Stimulated activated CD8-positive, alpha-beta memory T cell treated with anti-CD3 and anti-CD28 coated beads, Interleukin-7, amount 100 ng/mL, for 4 hours (primary cell): ENCODE measurements around the gene GOLIM4.
"Not testable (repeated sequence)": the region's sequence is repeated elsewhere in the genome, so short reads cannot be mapped to it uniquely, and the experiment has no call there.

Source experiments
- DNase-seq, 2 donors: peaks; one replicate each; pipeline ENCODE4 v3.0.0-alpha.2; 2020; ENCODE audit warnings: low read depth in 2 of 2

GOLIM4 gene

DNA sequence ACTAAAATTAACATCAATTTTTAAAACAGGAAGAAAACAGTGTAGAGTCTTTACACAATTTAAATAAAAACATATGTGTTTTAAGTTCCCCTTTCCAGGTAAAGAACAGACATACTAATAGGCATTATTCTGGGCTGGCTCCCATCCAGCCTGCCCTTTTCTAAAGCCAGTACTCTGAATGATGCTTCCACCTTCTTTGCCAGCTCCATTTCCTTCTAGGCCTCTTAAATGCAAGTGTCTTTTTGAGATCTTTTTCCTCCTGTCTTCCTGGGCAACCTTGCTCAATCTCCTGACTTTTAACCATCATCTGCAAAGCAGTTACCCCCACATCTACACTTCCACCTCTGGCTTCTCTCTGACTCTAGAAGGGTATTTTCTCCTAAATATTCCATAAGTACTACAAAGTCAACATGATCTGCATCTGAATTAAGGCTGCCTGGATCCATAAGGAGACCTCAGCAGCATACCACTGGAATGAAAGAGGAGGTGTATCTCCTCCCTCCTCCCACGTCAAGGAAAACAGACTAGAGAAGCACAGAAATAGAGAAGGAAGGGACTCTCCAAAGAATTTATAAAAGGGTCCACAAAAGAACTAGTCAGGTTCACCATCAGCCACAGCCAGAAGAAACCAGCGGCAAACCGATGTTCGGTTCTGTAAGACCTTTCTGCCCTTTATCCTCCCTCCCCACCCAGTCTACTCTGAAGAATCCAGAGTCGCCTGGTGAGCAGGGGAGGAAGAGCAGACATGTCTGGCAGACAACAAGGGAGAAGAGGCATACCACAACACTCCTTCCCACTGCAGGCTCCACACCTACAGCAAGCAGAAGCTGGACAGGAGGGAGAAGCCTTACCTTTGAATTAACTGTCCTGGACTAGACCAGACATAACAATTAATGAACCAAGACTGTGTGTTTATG is 47.1 kb downstream of the GOLIM4 start:
- no peak for DNase-seq

- DNase-seq, result no peak
These were observed 47.8 kb downstream of the GOLIM4 start for GRCh38 chr3:168047936-168048335.

- no peak for DNase-seq
These were observed 48.4 kb downstream of the GOLIM4 start for GRCh38 chr3:168047190-168047795.

DNA sequence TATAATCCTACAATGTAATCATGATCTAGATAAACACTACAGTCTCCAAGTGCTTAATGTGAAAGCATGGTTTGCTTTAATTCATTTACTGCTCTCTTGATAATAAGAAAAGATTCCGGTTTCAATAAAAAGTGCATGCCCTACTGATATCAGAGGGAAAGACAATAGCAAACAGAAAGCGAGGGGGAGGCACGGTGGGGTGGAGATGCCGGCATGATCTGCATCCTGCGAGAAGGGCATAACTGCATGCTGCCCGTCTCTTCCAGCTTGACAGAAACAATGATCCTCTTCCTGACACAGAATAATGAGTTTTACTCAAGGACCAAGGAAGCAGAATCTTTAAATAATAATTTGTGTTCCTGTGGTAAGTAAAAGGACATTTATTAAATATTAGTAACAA is 51.7 kb downstream of the GOLIM4 start:
- no peak for DNase-seq

DNA sequence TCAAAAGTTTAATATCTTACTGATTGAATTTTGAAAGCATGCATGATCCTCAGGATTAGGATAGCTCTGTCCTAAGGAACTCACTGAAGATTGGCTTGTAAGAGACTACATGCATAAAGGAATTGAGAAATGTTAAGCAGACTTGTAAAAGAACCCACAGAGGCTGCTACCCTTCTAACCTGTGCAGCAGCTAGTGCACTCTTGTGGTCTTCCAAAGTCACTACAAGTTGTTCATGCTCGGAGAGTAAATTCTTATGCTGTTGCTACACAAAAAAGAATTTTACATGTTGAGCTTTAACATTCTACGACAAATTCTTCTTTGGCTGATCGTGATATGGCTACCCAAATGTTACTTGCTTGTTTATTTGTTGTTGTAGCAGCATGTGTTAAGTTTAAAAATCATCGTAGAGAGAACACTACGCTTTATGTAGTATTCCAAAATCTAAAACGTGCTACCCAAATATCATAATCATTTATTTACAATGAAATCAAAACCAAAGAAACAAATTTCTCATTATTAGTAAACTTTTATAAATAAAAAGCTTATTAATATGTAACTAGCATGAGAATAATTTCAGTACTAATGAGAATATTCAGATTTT is 55.0 kb downstream of the GOLIM4 start:
- no peak for DNase-seq

DNA sequence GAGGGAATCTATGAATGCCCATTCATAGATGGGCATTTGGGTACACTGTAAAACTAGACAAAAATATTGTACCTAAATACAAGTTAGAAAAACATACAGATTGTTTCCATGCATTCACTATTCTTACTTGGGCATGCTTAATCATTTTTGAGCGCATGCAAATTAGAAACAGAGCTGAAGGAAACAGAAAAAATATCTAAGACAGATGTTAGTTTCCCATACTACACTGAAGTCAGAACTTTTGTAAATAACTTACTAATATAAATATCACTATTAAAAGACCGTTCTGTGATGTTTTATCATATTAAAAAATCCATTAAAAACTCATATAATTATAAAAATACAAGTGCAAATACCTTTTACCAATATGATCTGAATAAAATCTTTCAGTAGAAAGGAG is 58.7 kb downstream of the GOLIM4 start:
- no peak for DNase-seq

DNA sequence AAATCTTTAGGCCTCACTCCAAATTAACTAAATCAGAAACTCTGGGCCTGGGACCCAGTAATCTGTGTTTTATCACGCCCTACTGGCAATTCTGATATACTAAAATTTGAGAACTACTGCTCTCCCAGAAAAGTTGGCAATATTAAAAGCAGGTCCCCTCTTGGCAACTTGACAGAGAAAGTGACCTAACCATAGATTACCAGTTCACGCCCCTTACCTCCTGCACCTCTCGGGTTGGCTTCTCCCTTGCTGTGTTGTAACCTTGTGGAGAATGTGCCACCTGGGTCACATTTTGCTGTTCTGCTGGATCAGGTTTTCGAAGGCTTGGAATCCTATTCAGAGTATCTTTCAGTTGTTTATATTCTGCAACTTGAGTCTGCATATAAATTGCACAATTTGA is 59.1 kb downstream of the GOLIM4 start:
- DNase-seq, result no peak

DNA sequence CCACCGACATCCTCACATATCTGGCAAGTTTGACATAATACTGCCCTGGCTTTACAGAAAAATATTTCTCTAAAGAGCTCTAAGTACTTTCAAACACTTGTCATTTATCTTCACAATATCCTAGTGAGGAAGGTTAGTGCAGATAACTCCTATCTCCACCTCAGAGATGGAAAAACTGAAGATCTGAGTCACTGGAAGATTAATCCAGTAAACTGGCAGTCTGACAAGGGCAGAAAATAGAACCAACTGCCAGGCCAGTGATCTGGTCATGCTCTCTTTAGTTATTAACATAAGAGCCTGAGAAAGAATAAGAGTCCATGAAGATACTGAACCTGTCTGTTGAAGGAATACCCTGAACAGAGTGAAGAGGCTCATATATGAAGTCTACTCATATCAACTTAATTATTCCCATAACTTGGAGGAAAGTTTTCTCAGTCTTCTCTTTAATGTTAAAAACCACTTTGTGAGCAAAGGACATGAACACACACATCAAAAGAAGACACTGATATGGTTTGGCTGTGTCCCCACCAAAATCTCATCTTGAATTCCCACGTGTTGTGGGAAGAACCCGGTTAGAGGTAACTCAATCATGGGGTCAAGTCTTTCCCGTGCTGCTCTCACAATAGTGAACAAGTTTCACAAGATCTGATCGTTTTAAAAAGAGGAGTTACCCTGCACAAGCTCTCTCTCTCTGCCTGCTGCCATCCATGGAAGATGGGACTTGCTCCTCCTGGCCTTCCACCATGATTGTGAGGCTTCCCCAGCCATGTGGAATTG is 61.4 kb downstream of the GOLIM4 start:
- no peak for DNase-seq

DNA sequence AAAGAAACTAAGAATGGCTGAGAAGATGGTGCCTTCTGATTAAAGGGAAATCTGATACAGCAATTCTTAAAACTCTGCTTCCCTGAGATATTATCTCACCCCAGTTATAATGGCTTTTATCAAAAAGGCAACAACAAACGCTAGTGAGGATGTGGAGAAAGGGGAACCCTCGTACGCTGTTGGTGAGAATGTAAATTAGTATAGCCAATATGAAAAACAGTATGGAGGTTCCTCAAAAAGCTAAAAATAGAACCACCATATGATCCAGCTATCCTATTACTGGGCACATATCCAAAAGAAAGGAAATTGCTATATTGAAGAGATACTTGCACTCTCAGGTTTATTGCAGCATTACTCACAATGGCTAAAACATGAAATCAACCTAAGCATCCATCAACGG is 65.1 kb downstream of the GOLIM4 start:
- DNase-seq, result no peak

GRCh38 chr3:168029705-168030104 is 66.0 kb downstream of the GOLIM4 start:
- DNase-seq, result no peak

DNA sequence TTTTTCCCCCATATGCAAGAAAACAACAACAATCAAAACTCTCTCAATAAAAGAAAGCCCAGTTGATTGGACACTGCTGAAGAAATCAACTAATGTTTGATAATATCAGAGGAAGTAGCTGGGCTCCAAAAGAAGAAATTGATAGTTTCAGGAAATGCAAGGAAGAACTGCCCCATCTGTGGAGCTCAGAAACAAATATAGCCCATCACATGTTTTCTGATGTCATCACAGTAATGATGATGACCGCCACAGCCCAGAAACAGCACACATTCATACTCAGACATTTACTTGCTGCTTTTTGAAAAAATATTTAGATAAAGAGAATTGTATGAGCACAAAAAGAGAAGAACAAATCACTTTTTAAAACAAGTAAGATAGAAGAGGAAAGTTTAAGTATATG is 67.6 kb downstream of the GOLIM4 start:
- DNase-seq, result no peak

- DNase-seq, result no peak
These were observed 69.0 kb downstream of the GOLIM4 start for GRCh38 chr3:168026764-168027163.

DNA sequence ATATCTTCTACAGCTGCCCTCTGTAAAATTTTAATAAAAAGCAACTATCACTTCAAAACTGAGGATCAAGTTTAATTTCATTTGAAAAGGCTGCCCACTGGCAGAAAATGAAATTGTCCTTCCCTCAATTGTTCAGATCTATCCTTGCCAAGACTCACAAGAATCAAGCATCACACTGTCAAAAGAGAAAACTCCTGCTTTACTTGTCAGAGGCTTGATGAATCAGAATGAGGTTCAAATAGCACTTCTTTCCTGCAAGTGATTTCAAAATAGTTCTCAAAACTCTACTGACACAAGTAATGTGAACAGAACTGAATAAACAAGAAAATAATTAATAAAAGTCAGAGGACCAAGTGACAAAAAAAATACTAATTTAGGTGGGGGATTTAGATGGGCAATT is 70.6 kb downstream of the GOLIM4 start:
- DNase-seq, result no peak

DNA sequence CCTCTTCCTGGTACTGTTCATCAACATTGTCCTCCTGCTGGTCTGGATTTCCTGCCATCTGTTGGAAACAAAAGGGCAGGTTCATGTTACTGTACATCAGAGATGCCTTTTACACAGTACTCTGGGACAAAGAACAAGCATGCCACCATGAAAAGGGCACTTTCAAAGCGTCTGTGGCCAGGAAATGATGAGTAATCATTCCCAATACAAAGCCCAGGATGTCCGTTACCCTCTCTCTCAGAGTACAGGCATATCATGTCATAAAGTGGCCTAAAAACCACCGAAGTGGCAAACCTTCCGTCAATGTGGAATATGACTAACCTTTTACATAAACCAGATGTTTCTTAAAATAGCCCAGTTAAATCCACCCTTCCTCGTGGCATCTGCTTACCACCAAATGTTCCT is 71.2 kb downstream of the GOLIM4 start:
- DNase-seq, result no peak

GRCh38 chr3:168021737-168022450 is 73.8 kb downstream of the GOLIM4 start:
- DNase-seq, result no peak

DNA sequence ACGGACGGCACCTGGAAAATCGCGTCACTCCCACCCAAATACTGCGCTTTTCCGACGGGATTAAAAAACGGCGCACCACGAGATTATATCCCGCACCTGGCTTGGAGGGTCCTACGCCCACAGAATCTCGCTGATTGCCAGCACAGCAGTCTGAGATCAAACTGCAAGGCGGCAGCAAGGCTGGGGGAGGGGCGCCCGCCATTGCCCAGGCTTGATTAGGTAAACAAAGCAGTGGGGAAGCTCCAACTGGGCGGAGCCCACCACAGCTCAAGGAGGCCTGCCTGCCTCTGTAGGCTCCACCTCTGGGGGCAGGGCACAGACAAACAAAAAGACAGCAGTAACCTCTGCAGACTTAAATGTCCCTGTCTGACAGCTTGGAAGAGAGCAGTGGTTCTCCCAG is 84.4 kb downstream of the GOLIM4 start:
- not testable (repeated sequence) for DNase-seq

GRCh38 chr3:168006584-168006983 is 89.1 kb downstream of the GOLIM4 start:
- no peak for DNase-seq

DNA sequence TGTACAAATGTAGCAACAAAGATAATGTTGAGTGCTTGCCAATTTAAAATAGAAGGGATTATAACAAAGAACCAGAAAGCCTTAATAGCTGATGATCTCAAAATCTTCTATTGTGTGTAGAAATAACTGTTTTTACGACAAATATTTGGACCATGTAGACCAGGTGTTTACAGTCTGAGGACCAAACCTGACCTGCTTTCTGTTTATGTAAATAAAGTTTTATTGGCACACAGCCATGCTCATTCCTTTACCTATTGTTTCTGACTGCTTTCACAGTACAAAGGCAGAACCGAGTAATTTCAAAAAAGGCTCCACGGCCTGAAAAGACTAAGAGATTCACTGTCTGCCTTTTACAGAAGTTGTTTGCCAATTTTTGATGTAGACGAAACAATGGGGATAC is 91.8 kb downstream of the GOLIM4 start:
- DNase-seq, result no peak

GRCh38 chr3:168002786-168003368 is 92.8 kb downstream of the GOLIM4 start:
- no peak for DNase-seq

GRCh38 chr3:168001244-168001643 is 94.5 kb downstream of the GOLIM4 start:
- no peak for DNase-seq

DNA sequence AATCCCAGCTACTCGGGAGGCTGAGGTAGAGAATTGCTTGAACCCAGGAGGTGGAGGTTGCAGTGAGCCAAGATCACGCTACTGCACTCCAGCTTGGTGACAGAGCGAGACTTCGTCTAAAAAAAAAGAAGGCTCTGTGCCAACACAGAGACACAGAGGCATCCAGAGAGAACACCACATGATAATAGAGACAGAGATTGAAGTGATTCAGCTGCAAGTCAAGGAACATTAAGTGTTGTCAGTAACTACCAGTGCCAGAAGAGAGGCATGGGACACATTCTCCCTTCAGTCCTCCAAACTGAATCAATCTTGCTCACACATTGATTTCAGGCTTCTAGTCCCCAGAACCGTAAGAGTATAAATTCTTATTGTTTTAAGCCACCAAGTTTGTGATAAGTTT is 97.5 kb downstream of the GOLIM4 start:
- no peak for DNase-seq
